ENCODE results near the gene ZNF226. TPM values are rescaled to one million over a fixed set of nuclear protein-coding genes. Genes with fewer than 3 reads are reported as not detected.

Gene ZNF226
- total and polyA plus RNA-seq, 2 of the 4 experiments (the other 2 are of a cell fraction), result 14.0 to 15.7 TPM

DNA sequence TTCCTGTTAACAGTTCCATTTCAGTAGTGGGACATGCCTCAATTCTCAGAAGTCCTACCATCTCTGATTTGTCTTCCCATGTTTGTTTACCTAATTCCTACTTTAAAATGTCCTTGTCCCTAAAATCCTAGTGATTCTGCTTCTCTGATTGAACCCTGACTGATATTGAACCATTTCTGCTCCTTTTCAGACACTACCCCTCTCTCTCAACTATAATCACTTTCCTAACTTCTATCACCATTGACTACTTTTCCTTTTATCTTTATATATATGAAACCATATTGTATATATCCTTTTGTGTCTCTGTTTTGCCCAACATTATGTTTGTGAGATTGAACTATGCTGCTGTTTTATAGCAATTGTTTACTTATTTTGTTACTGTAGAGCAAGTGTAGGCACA lies 31.9 kb downstream of the ZNF226 start:
- H3K27me3 ChIP-seq (ENCODE audit: control insufficient read depth, insufficient read depth, low read length), result no peaks in the 10 kb centered on the region
- no peak overlapping the region for H3K4me3 ChIP-seq (ENCODE audit: insufficient read depth, low read depth, low read length)
- no TSS peak for BruUV-seq (replicated peaks)
- no peak overlapping the region for H4K8ac ChIP-seq (ENCODE audit: low read depth in 2 of 2, low read length in 2 of 2)
- no peak overlapping the region for H3K27ac ChIP-seq (ENCODE audit: insufficient read depth, low read length)
- intact Hi-C loops (cut with micrococcal nuclease) (no loop called here), dilution Hi-C loops (cut with HindIII; ENCODE audit: low sequenced_read_pairs, unreplicated experiment) (no loop called here), in situ Hi-C loops (cut with MboI; ENCODE audit: low sequenced_read_pairs) (no loop called here)
- H3K56ac ChIP-seq (ENCODE audit: extremely low read depth, insufficient read depth, low read length), result no peak overlapping the region
- no peak overlapping the region for H2AK5ac ChIP-seq (ENCODE audit: low read depth, low read length)
- H2BK5ac ChIP-seq (ENCODE audit: low read depth, low read length, poor library complexity, severe bottlenecking), result no peak overlapping the region
- H3K9ac ChIP-seq (ENCODE audit: low read depth, low read length), result no peak overlapping the region
- no peaks in the 10 kb centered on the region for H3K9me3 ChIP-seq (ENCODE audit: control insufficient read depth, insufficient read depth, low read length)
- H3K14ac ChIP-seq (replicated peaks; ENCODE audit: low read depth, low read length), result no peak overlapping the region
- no peaks in the 10 kb centered on the region for H3K36me3 ChIP-seq (ENCODE audit: control insufficient read depth, insufficient read depth, low read length)
- DNase-seq (no peak), ATAC-seq (ENCODE audit: low read depth) (no peak)
- no peak overlapping the region for H2AK9ac ChIP-seq (replicated peaks; ENCODE audit: low read depth, low read length, poor library complexity)
- no peaks in the 10 kb centered on the region for H3K79me1 ChIP-seq (ENCODE audit: low read depth in 1 of 2, low read length in 2 of 2)
- no peak overlapping the region for H3K18ac ChIP-seq (ENCODE audit: low read depth, low read length)
- CTCF ChIA-PET, result no interaction called here
- H3K23ac ChIP-seq (ENCODE audit: low read depth, low read length), result no peak overlapping the region
- H3K4ac ChIP-seq (ENCODE audit: low read depth, low read length), result no peak overlapping the region
- H3K9me1 ChIP-seq (ENCODE audit: insufficient read depth, low read length), result no peaks in the 10 kb centered on the region
- POLR2A ChIA-PET (ENCODE audit: unreplicated experiment), result no interaction called here
- no peak for TF ChIP-seq RFX5 (IDR thresholded peaks at IDR 0.05; ENCODE audit: low read depth, low read length)
- H4K20me1 ChIP-seq (ENCODE audit: insufficient read depth, low read length), result no peaks in the 10 kb centered on the region
- H4K5ac ChIP-seq (ENCODE audit: low read depth, low read length), result no peak overlapping the region
- no peak overlapping the region for H2BK120ac ChIP-seq (ENCODE audit: low read depth, low read length)
- no peak overlapping the region for H3K4me2 ChIP-seq (ENCODE audit: low read depth, low read length)
- no peak overlapping the region for H4K91ac ChIP-seq (ENCODE audit: insufficient read depth, low read depth, low read length)
- H3K4me1 ChIP-seq (ENCODE audit: control insufficient read depth, insufficient read depth, low read length), result no peaks in the 10 kb centered on the region
- H2AFZ ChIP-seq (replicated peaks; ENCODE audit: low read length, poor library complexity), result no peak overlapping the region
- no peak overlapping the region for H2BK20ac ChIP-seq (ENCODE audit: low read depth, low read length)
- H2BK15ac ChIP-seq (ENCODE audit: low read depth, low read length), result no peak overlapping the region
